HFF-Myc (cell line): ENCODE measurements around the gene LDLRAD3.

ENCODE experiments used
- DNase-seq: peaks from one replicate; pipeline ENCODE4 v3.0.0-alpha.2; 2011; ENCODE audit warnings: low read depth; ENCODE audit errors: extremely low read depth
- H3K4me3 ChIP-seq: replicated peaks from 2 replicates; pipeline ENCODE4 v1.5.1; 2011; ENCODE audit warnings: low read depth, mild to moderate bottlenecking, control low read depth, low read length
- TF ChIP-seq, protein P1 (sequence below): IDR thresholded peaks from 2 replicates; pipeline ENCODE4 v1.5.1; 2012; ENCODE audit warnings: mild to moderate bottlenecking, low read depth, low read length, control low read depth; ENCODE audit errors: missing control alignments

Gene LDLRAD3, protein sequence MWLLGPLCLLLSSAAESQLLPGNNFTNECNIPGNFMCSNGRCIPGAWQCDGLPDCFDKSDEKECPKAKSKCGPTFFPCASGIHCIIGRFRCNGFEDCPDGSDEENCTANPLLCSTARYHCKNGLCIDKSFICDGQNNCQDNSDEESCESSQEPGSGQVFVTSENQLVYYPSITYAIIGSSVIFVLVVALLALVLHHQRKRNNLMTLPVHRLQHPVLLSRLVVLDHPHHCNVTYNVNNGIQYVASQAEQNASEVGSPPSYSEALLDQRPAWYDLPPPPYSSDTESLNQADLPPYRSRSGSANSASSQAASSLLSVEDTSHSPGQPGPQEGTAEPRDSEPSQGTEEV

DNA sequence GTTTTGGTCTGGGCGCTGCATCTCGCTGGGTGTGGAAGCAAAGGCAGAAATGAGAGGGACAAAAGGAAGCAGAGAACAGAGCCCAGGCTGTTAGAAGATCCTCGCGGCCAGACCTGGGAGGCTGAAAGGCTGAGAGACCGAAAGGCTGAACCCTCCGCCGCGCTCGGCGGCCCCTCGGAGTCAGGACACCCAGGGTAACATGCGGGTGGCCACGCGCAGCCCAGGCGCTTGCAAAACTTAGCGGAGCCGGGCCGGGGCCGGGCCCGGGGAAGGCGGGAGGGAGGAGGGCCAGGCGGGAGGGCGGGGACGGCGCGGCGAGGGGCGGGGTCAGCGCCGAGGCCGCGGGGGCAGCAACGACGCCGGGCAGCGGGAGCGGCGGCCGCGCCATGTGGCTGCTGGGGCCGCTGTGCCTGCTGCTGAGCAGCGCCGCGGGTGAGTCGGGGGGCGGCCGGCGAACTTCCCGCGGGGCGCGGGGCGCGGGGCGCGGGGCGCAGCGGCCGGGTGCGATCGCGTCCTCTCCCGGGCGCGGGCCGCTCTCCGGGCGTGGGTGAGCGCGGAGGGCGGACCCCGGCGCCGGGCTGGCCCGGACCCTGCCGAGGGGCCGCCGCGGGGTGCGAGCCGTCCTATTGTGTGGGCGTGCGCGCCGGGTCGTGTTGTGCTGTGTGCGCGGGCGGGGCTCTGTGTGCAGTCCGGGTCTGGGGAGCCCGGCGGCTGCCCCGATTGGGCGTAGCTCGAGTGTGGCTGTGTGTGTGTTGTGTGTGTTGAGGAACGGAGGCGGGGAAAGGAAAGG is at the start of gene LDLRAD3:
Gene LDLRAD3 (plus strand): TSS at position 350 of the 790 bp plus-strand sequence. CDS start 37 bp downstream, at position 387.
- peak; percentile 37 for DNase-seq
- peak within 1 kb of the TSS; percentile 77 for H3K4me3 ChIP-seq
- TF ChIP-seq, protein P1, sequence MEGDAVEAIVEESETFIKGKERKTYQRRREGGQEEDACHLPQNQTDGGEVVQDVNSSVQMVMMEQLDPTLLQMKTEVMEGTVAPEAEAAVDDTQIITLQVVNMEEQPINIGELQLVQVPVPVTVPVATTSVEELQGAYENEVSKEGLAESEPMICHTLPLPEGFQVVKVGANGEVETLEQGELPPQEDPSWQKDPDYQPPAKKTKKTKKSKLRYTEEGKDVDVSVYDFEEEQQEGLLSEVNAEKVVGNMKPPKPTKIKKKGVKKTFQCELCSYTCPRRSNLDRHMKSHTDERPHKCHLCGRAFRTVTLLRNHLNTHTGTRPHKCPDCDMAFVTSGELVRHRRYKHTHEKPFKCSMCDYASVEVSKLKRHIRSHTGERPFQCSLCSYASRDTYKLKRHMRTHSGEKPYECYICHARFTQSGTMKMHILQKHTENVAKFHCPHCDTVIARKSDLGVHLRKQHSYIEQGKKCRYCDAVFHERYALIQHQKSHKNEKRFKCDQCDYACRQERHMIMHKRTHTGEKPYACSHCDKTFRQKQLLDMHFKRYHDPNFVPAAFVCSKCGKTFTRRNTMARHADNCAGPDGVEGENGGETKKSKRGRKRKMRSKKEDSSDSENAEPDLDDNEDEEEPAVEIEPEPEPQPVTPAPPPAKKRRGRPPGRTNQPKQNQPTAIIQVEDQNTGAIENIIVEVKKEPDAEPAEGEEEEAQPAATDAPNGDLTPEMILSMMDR: no peak

DNA sequence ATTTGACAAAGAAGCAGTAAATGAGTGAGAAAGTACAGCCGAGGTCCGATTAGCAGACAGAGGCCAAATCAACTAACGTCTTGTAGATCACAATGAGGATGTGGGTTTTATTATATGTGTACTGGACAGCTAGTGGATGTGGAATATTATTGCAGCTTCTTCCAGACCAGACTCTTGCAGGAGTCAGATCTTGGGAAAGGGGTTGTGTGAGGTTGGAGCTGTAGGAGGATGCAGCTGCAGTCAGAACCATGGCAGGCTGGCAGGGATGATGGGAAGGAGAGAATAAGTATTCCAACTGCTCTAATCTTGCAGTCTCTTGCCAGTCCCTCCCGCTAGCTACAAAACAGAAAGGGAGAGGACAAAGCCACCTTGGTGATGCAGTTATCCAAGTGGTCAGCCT is 46.8 kb upstream of the LDLRAD3 start:
- TF ChIP-seq, protein P1: no peak
- no peak for DNase-seq
- no peak overlapping the region for H3K4me3 ChIP-seq

DNA sequence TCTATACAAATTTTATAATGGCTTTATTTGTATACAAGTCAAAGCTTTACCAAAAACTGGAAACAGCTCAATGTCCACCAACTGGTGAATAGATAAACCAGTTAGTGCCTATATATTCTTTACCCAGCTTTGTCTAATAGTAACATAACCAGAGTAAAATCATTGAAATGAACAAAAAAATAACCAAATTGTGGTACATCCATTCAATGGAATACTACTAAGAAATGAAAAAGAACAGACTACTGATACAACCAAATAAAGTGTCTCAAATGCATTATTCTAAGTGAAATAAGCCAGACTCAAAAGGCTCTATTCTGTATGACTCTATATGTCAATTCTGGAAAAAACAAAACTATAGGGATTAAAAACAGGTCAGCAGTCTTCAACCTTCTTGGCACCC is 40.9 kb upstream of the LDLRAD3 start:
- TF ChIP-seq, protein P1: no peak
- no peak for DNase-seq
- H3K4me3 ChIP-seq: no peak overlapping the region

DNA sequence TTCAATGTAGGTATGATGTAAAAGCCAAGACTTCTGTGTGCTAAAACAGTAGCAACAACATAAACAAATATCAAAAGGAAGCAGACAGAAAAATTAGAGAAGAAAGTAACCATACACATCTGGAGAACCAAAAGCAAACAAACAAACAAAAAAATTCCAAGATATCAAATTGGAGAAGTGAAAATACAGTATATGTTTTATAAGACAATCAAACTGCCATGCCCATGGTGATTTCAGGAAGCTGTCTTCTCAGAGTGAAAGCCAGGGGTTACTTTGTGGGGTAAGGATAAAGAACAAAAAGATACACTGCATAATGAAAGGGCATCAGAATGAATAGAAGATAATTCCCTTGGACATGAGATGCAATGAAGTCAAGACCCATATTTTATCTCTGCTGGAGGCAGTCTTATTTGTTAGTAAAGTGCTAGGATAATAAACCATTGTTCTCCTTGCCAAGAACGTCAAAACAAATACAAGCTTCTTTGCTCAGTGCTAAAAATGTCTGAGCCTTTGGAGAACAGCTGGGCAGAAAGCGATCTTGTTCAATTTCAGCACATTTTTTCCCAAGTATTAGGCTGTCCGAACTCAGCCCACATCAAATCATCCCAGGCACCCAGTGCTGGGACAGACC is 38.1 kb upstream of the LDLRAD3 start:
- DNase-seq: no peak
- H3K4me3 ChIP-seq: no peak overlapping the region

DNA sequence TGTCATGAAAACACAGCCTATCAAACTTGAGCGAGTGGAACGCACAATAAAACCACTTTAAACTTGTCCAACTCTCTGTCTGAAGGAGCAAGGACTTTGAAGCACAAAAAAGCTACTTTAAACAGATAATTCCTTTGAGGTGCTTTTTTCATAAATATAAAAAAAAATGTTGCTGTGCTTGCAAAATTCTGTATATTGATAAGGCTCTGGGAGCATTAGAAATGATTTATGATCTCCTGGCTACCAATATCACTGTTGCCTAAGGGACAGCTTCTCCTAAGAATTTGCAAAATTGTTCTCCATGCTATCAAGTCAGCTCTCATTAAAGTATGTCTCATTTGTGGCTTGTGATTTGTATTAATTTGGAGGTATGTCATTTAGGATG is 37.6 kb upstream of the LDLRAD3 start:
- H3K4me3 ChIP-seq: no peak overlapping the region
- DNase-seq: no peak
- TF ChIP-seq, protein P1: no peak

More for the DNA sequence above, 38.1 kb upstream of the LDLRAD3 start:
- TF ChIP-seq, protein P1: no peak

DNA sequence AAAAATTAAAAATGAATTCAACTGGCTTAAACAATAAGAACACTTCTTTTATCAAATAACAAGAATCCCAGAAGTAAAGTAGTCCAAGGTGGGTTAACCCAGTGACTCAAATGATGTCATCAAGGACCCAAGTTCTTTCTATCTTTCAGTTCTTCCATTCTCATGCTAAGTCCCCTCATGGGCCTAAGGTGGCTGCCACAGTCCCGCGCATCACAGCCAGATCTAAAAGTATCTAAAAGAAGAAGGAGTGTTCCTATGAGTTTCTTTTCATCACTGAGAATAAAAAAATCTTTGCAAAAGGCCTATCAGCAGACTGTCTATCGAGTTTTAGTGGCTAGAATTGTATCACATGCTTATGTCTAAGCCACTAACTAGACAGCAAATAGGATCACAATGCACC is 37.2 kb upstream of the LDLRAD3 start:
- TF ChIP-seq, protein P1: no peak
- DNase-seq: no peak
- H3K4me3 ChIP-seq: no peak overlapping the region
